H9 (cell line): ENCODE measurements around the gene HEATR9. TPM values are rescaled to one million over a fixed set of nuclear protein-coding genes. Genes with fewer than 3 reads are reported as not detected.

Experiments
- DNase-seq: peaks from one replicate; pipeline ENCODE4 v3.0.0-alpha.2; 2017
- H2AFZ ChIP-seq: one replicate; pipeline ENCODE4 v1.6.1; 2013; ENCODE audit warnings: mild to moderate bottlenecking, low read length, control low read depth, moderate library complexity
- H2AK5ac ChIP-seq: 2 replicates; pipeline ENCODE4 v1.6.1; 2013; ENCODE audit warnings: low read length, control low read depth, mixed read lengths; ENCODE audit not compliant: insufficient read length
- H2BK120ac ChIP-seq: one replicate; pipeline ENCODE4 v1.6.1; 2013; ENCODE audit warnings: low read depth, mild to moderate bottlenecking, low read length, control low read depth, inconsistent platforms; ENCODE audit not compliant: poor library complexity, severe bottlenecking
- H2BK12ac ChIP-seq: 2 replicates; pipeline ENCODE4 v1.6.1; 2013; ENCODE audit warnings: low read length, control low read depth, mixed read lengths, low read depth; ENCODE audit not compliant: insufficient read length
- H2BK15ac ChIP-seq: 2 replicates; pipeline ENCODE4 v1.6.1; 2013; ENCODE audit warnings: low read depth, low read length, control low read depth
- H2BK20ac ChIP-seq: one replicate; pipeline ENCODE4 v1.6.1; 2013; ENCODE audit warnings: low read depth, mild to moderate bottlenecking, low read length, control low read depth, inconsistent platforms; ENCODE audit not compliant: poor library complexity, severe bottlenecking
- H2BK5ac ChIP-seq: 2 replicates; pipeline ENCODE4 v1.6.1; 2013; ENCODE audit warnings: low read length, control low read depth, mixed read lengths; ENCODE audit not compliant: insufficient read length
- H3K14ac ChIP-seq: 2 replicates; pipeline ENCODE4 v1.6.1; 2013; ENCODE audit warnings: low read length, control low read depth; ENCODE audit not compliant: insufficient read depth
- H3K18ac ChIP-seq: 2 replicates; pipeline ENCODE4 v1.6.1; 2013; ENCODE audit warnings: low read depth, mild to moderate bottlenecking, mixed read lengths, low read length, control low read depth; ENCODE audit not compliant: insufficient read length
- H3K23ac ChIP-seq: 2 replicates; pipeline ENCODE4 v1.6.1; 2013; ENCODE audit warnings: low read length, control low read depth, mixed read lengths, low read depth; ENCODE audit not compliant: insufficient read length
- H3K23me2 ChIP-seq: 2 replicates; pipeline ENCODE4 v1.6.1; 2013; ENCODE audit warnings: low read depth, mild to moderate bottlenecking, mixed read lengths, low read length, control low read depth; ENCODE audit not compliant: insufficient read length, poor library complexity, severe bottlenecking
- H3K27ac ChIP-seq: 2 replicates; pipeline ENCODE4 v1.5.1; 2013; ENCODE audit warnings: low read length, control low read depth, mixed read lengths, low read depth; ENCODE audit not compliant: insufficient read length
- H3K27me3 ChIP-seq: 2 replicates; pipeline ENCODE4 v1.6.1; 2013; ENCODE audit warnings: low read length, control low read depth, inconsistent platforms; ENCODE audit not compliant: insufficient read depth
- H3K4ac ChIP-seq: 2 replicates; pipeline ENCODE4 v1.6.1; 2013; ENCODE audit warnings: low read depth, mild to moderate bottlenecking, control low read depth, inconsistent platforms, low read length, moderate library complexity
- H3K4me1 ChIP-seq: 2 replicates; pipeline ENCODE4 v1.6.1; 2013; ENCODE audit warnings: low read length, control low read depth, inconsistent platforms; ENCODE audit not compliant: insufficient read depth
- H3K4me2 ChIP-seq: 2 replicates; pipeline ENCODE4 v1.6.1; 2013; ENCODE audit warnings: low read length, control low read depth, mixed read lengths; ENCODE audit not compliant: insufficient read length, insufficient read depth
- H3K56ac ChIP-seq: 2 replicates; pipeline ENCODE4 v1.6.1; 2013; ENCODE audit warnings: low read depth, mild to moderate bottlenecking, mixed read lengths, low read length, control low read depth; ENCODE audit not compliant: insufficient read length
- H3K79me1 ChIP-seq: 2 replicates; pipeline ENCODE4 v1.6.1; 2013; ENCODE audit warnings: low read depth, mild to moderate bottlenecking, moderate library complexity, low read length, control low read depth, inconsistent platforms; ENCODE audit not compliant: insufficient read depth, poor library complexity, severe bottlenecking
- H3K79me2 ChIP-seq: 2 replicates; pipeline ENCODE4 v1.6.1; 2013; ENCODE audit warnings: low read length, control low read depth, inconsistent platforms; ENCODE audit not compliant: insufficient read depth
- H3K9ac ChIP-seq: 2 replicates; pipeline ENCODE4 v1.6.1; 2013; ENCODE audit warnings: low read length, control low read depth, mixed read lengths; ENCODE audit not compliant: insufficient read length; ENCODE audit errors: extremely low read depth
- H3K9me3 ChIP-seq: one replicate; pipeline ENCODE4 v1.6.1; 2013; ENCODE audit warnings: low read depth, low read length, inconsistent platforms; ENCODE audit not compliant: control insufficient read depth
- H3T11ph ChIP-seq: one replicate; pipeline ENCODE4 v1.6.1; 2013; ENCODE audit warnings: mild to moderate bottlenecking, low read length, control low read depth, inconsistent platforms
- H4K20me1 ChIP-seq: one replicate; pipeline ENCODE4 v1.6.1; 2013; ENCODE audit not compliant: control insufficient read depth, insufficient read length, insufficient read depth
- H4K5ac ChIP-seq: 2 replicates; pipeline ENCODE4 v1.6.1; 2013; ENCODE audit warnings: low read depth, mild to moderate bottlenecking, mixed read lengths, low read length, control low read depth; ENCODE audit not compliant: insufficient read length
- H4K8ac ChIP-seq: replicated peaks from 2 replicates; pipeline ENCODE4 v1.6.1; 2013; ENCODE audit warnings: low read length, control low read depth, mixed read lengths, low read depth; ENCODE audit not compliant: insufficient read length
- H4K91ac ChIP-seq: 2 replicates; pipeline ENCODE4 v1.6.1; 2013; ENCODE audit warnings: low read depth, mild to moderate bottlenecking, moderate library complexity, mixed read lengths, low read length, control low read depth; ENCODE audit not compliant: insufficient read length
- H3K27ac Mint-ChIP-seq, 3 experiments: 2 replicates in 2 of 3; 3 replicates in 1 of 3; pipeline ENCODE4 v1.8.0; 2020 to 2021; ENCODE audit warnings: mixed read lengths in 3 of 3, mild to moderate bottlenecking in 1 of 3, moderate library complexity in 1 of 3
- H3K27me3 Mint-ChIP-seq: 2 replicates; pipeline ENCODE4 v1.8.0; 2021; ENCODE audit warnings: low read depth, mild to moderate bottlenecking, moderate library complexity, mixed read lengths
- H3K36me3 Mint-ChIP-seq, 3 experiments: 2 replicates in 2 of 3; 3 replicates in 1 of 3; pipeline ENCODE4 v1.8.0; 2020 to 2021; ENCODE audit warnings: low read depth in 3 of 3, mixed read lengths in 3 of 3; ENCODE audit not compliant: insufficient read depth in 1 of 3
- H3K4me1 Mint-ChIP-seq, 2 experiments: 2 replicates each; pipeline ENCODE4 v1.8.0; 2020; ENCODE audit warnings: mixed read lengths in 2 of 2
- H3K4me3 Mint-ChIP-seq, 2 experiments: 2 replicates in 1 of 2; 3 replicates in 1 of 2; pipeline ENCODE4 v1.8.0; 2020 to 2021; ENCODE audit warnings: mild to moderate bottlenecking in 2 of 2, mixed read lengths in 2 of 2, moderate library complexity in 1 of 2
- H3K9me3 Mint-ChIP-seq, 2 experiments: 2 replicates in 1 of 2; 3 replicates in 1 of 2; pipeline ENCODE4 v1.8.0; 2020; ENCODE audit warnings: mild to moderate bottlenecking in 2 of 2, mixed read lengths in 2 of 2, moderate library complexity in 1 of 2
- WGBS: extraction: QIAGEN DNeasy Blood & Tissue Kit; methylation state at CpG from one replicate; pipeline ENCODE4 v1.1.7; 2013; ENCODE audit warnings: missing lambda C conversion rate, low lambda C conversion rate, mixed read lengths; ENCODE audit not compliant: insufficient read length; ENCODE audit errors: extremely low coverage; 5-methylcytosine and 5-hydroxymethylcytosine counted together
- total RNA-seq: library from RNA; stranded (reverse); gene quantifications from 2 replicates; pipeline ENCODE4 v1.2.1, GENCODE V29; 2021
- TF ChIP-seq, protein P1 (sequence below): fragments of 200-600 bp; sonication (generic); conservative IDR thresholded peaks from 3 replicates; pipeline ENCODE4 v1.8.0; 2021; ENCODE audit warnings: antibody characterized with exemption, mild to moderate bottlenecking

The HEATR9 gene
- total RNA-seq, 1 experiment from 2014 or later, result not detected

DNA sequence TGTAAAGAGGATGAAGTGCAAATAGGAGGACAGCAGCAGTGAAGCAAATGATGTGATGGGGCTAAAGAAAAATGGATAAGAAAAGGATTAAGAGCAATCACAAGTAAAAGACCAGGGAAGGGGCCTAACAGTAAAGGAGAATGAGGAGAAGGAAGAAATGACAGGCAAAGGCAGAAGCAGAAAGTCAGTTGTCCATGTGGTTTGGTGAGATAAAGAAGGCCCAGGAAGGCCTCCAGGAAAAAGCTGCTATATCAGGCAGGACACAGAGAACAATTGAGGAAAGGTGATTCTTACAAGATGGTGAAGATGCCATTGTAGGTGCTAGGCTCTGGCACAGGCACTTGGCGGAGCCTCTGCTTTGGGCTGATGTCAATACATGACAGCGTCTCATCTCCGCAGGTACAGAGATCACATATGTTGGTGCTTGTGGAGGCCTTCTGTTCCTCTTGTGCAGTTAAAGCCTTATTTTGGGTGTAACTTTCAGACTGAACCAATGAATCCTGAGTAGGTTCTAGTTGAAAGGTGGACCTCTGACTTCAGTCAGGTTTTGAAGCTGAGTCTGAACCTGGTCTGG, 43.7 kb upstream of the HEATR9 start:
- H3K14ac ChIP-seq, result no peak overlapping the region
- Mint-ChIP-seq H3K27me3 (peaks cover 15% of the 10 kb centered on the region), H3K4me1 (no peaks in the 10 kb centered on the region), H3K9me3 (peaks cover 17 to 59% of the 10 kb centered on the region in 2 experiments), H3K36me3 (peaks cover 3 to 16% (median 8%) of the 10 kb centered on the region in 3 experiments; a peak in 6 of 7 replicates), H3K4me3 (no peak overlapping the region), H3K27ac (no peak overlapping the region)
- H4K20me1 ChIP-seq, result no peaks in the 10 kb centered on the region
- H3K9ac ChIP-seq, result no peak overlapping the region
- H3K4me1 ChIP-seq, result no peaks in the 10 kb centered on the region
- H3K18ac ChIP-seq, result no peak overlapping the region
- H3K23ac ChIP-seq, result no peak overlapping the region
- no peaks in the 10 kb centered on the region for H3K79me1 ChIP-seq
- H3K9me3 ChIP-seq, result no peaks in the 10 kb centered on the region
- H3K23me2 ChIP-seq, result no peaks in the 10 kb centered on the region
- no peak overlapping the region for H4K8ac ChIP-seq
- no peaks in the 10 kb centered on the region for H3K27me3 ChIP-seq
- H3K4ac ChIP-seq, result no peak overlapping the region
- 0 out of 2 replicates have a peak, but pooled peaks cover 1% of the 10 kb centered on the region for H3K79me2 ChIP-seq
- no peak overlapping the region for H2BK5ac ChIP-seq
- H3K56ac ChIP-seq, result no peak overlapping the region
- H3K27ac ChIP-seq, result no peak overlapping the region
- DNase-seq, result no peak
- TF ChIP-seq, protein P1, sequence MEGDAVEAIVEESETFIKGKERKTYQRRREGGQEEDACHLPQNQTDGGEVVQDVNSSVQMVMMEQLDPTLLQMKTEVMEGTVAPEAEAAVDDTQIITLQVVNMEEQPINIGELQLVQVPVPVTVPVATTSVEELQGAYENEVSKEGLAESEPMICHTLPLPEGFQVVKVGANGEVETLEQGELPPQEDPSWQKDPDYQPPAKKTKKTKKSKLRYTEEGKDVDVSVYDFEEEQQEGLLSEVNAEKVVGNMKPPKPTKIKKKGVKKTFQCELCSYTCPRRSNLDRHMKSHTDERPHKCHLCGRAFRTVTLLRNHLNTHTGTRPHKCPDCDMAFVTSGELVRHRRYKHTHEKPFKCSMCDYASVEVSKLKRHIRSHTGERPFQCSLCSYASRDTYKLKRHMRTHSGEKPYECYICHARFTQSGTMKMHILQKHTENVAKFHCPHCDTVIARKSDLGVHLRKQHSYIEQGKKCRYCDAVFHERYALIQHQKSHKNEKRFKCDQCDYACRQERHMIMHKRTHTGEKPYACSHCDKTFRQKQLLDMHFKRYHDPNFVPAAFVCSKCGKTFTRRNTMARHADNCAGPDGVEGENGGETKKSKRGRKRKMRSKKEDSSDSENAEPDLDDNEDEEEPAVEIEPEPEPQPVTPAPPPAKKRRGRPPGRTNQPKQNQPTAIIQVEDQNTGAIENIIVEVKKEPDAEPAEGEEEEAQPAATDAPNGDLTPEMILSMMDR, result no peak
- no peak overlapping the region for H2BK20ac ChIP-seq
- H3T11ph ChIP-seq, result no peak overlapping the region
- H4K91ac ChIP-seq, result no peak overlapping the region
- H2AK5ac ChIP-seq, result no peak overlapping the region
- no peak overlapping the region for H3K4me2 ChIP-seq
- no peak overlapping the region for H2BK12ac ChIP-seq
- H2BK120ac ChIP-seq, result no peak overlapping the region
- no CpG with 5 or more reads among the region's 3 CpGs for WGBS
- H2BK15ac ChIP-seq, result no peak overlapping the region
- H2AFZ ChIP-seq, result no peak overlapping the region
- no peak overlapping the region for H4K5ac ChIP-seq
